ENCODE results near the gene CLRN1.

The CLRN1 gene

DNA sequence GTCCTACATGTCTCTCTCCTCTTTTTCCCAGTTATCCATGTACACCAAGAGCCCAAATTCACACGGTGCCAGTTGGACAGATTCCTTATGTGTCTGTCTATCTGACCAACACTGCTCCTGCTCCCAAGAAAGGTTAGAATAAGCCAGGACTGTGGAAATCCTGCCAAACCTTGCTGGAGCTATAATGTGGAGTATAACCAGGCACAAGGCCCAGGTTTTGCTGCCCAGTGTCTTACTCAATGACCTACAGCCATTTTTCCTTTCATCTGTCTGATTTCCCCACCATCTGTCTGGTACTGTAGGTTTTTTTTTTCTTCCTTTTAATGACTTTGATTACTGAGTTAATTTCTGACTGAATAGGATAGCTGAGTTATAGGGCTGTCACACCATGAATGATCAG, 40.8 kb downstream of the CLRN1 start:
- Histone ChIP-seq H3K4me2 (ENCODE audit: low read depth, low read length) (0 out of 2 replicates have a peak overlapping the region, but pooled peaks have one; percentile 71), H3K9me3 (replicated peaks; ENCODE audit: insufficient read depth, low read length) (no peaks in the 10 kb centered on the region), H3K4me3 (ENCODE audit: low read length) (no peak overlapping the region), H3K36me3 (replicated peaks; ENCODE audit: insufficient read depth, low read length) (no peaks in the 10 kb centered on the region), H4K20me1 (ENCODE audit: insufficient read depth, low read length) (no peaks in the 10 kb centered on the region), H3K4me1 (ENCODE audit: low read length) (peaks cover 22% of the 10 kb centered on the region), H3K79me2 (ENCODE audit: low read length) (no peaks in the 10 kb centered on the region), H2AFZ (ENCODE audit: low read length) (no peak overlapping the region), H3K9me2 (replicated peaks; ENCODE audit: insufficient read depth, low read length) (no peaks in the 10 kb centered on the region), H3K27ac (ENCODE audit: low read length) (no peak overlapping the region), H3F3A (ENCODE audit: insufficient read depth, low read length) (peaks cover 9% of the 10 kb centered on the region; the same call in 1 of the 2 replicates), H3K9ac (ENCODE audit: low read length) (no peak overlapping the region), H3K27me3 (replicated peaks; ENCODE audit: insufficient read depth, low read length) (no peaks in the 10 kb centered on the region)
- TF ChIP-seq EZH2phosphoT487 (IDR thresholded peaks at IDR 0.05; ENCODE audit: low read length) (no peak), EZH2 (optimal IDR thresholded peaks at IDR 0.05; ENCODE audit: low read depth, low read length) (no peak)
- TF ChIP-seq, protein P1, sequence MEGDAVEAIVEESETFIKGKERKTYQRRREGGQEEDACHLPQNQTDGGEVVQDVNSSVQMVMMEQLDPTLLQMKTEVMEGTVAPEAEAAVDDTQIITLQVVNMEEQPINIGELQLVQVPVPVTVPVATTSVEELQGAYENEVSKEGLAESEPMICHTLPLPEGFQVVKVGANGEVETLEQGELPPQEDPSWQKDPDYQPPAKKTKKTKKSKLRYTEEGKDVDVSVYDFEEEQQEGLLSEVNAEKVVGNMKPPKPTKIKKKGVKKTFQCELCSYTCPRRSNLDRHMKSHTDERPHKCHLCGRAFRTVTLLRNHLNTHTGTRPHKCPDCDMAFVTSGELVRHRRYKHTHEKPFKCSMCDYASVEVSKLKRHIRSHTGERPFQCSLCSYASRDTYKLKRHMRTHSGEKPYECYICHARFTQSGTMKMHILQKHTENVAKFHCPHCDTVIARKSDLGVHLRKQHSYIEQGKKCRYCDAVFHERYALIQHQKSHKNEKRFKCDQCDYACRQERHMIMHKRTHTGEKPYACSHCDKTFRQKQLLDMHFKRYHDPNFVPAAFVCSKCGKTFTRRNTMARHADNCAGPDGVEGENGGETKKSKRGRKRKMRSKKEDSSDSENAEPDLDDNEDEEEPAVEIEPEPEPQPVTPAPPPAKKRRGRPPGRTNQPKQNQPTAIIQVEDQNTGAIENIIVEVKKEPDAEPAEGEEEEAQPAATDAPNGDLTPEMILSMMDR (IDR thresholded peaks at IDR 0.05; ENCODE audit: low read length) = no peak
- no peak for DNase-seq

DNA sequence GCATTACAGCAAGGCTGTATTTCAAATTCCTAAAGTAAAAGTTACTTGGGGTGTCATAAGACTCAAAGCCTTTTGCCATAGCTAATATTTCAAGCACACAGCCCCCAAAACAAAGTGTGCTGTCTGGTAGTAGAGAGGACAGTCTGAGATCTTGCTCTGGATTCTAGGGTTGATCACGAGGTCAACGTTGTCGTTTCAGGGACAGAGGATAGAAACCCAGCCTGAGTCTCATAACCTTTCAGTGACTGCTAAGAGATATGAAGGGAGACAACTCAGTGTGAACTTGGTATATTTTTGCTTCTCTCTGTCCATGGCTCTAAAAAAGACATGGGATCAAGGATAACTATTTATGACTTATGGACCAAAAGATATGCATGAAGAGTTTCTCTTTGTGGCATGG, 41.7 kb downstream of the CLRN1 start:
- peak overlapping the region; percentile 18; the same call in 1 of the 2 replicates for H3K27ac ChIP-seq (ENCODE audit: low read length)
- peak overlapping the region; percentile 24; the same call in 1 of the 2 replicates for H3K4me3 ChIP-seq (ENCODE audit: low read length)
- no peak overlapping the region for H2AFZ ChIP-seq (ENCODE audit: low read length)
- H3K9ac ChIP-seq (ENCODE audit: low read length) = no peak overlapping the region
- H4K20me1 ChIP-seq (ENCODE audit: insufficient read depth, low read length) = no peaks in the 10 kb centered on the region
- TF ChIP-seq EZH2 (optimal IDR thresholded peaks at IDR 0.05; ENCODE audit: low read depth, low read length) (no peak), EZH2phosphoT487 (IDR thresholded peaks at IDR 0.05; ENCODE audit: low read length) (no peak)
- TF ChIP-seq, protein P1 (IDR thresholded peaks at IDR 0.05; ENCODE audit: low read length) = no peak
- H3F3A ChIP-seq (ENCODE audit: insufficient read depth, low read length) = peaks cover 18% of the 10 kb centered on the region
- no peaks in the 10 kb centered on the region for H3K9me2 ChIP-seq (replicated peaks; ENCODE audit: insufficient read depth, low read length)
- DNase-seq = peak; percentile 43
- peak overlapping the region; percentile 71; the same call in 1 of the 2 replicates for H3K4me2 ChIP-seq (ENCODE audit: low read depth, low read length)
- H3K9me3 ChIP-seq (replicated peaks; ENCODE audit: insufficient read depth, low read length) = no peaks in the 10 kb centered on the region
- peaks cover 23% of the 10 kb centered on the region for H3K4me1 ChIP-seq (ENCODE audit: low read length)
- no peaks in the 10 kb centered on the region for H3K36me3 ChIP-seq (replicated peaks; ENCODE audit: insufficient read depth, low read length)
- no peaks in the 10 kb centered on the region for H3K79me2 ChIP-seq (ENCODE audit: low read length)
- H3K27me3 ChIP-seq (replicated peaks; ENCODE audit: insufficient read depth, low read length) = no peaks in the 10 kb centered on the region

DNA sequence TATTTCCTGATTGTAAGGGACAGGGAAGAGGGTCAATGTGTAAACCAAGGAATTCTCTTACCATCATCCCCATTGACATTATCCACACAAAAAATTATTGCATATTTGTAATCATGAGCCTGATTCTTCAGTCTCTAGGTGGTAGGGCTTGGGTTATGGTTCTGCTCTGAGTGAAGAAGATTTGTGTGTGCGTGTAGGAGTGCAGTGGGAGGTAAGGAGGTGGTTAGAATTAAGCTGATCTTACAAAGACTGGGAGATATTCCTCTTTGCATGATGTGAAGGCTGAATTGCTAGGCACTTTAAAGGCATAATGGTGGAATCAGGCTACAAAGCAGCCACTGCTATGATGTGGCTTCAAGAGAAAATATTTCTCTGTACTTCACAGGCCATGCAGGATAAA, 44.3 kb downstream of the CLRN1 start:
- no peak for DNase-seq
- Histone ChIP-seq H3K4me3 (ENCODE audit: low read length) (no peak overlapping the region), H3K27me3 (replicated peaks; ENCODE audit: insufficient read depth, low read length) (no peaks in the 10 kb centered on the region), H3K9me3 (replicated peaks; ENCODE audit: insufficient read depth, low read length) (no peaks in the 10 kb centered on the region), H3F3A (ENCODE audit: insufficient read depth, low read length) (peaks cover 18% of the 10 kb centered on the region), H3K79me2 (ENCODE audit: low read length) (no peaks in the 10 kb centered on the region), H3K9ac (ENCODE audit: low read length) (no peak overlapping the region), H3K4me2 (ENCODE audit: low read depth, low read length) (no peak overlapping the region), H2AFZ (ENCODE audit: low read length) (no peak overlapping the region), H3K36me3 (replicated peaks; ENCODE audit: insufficient read depth, low read length) (no peaks in the 10 kb centered on the region), H3K4me1 (ENCODE audit: low read length) (peaks cover 23% of the 10 kb centered on the region), H4K20me1 (ENCODE audit: insufficient read depth, low read length) (no peaks in the 10 kb centered on the region), H3K27ac (ENCODE audit: low read length) (no peak overlapping the region), H3K9me2 (replicated peaks; ENCODE audit: insufficient read depth, low read length) (no peaks in the 10 kb centered on the region)
- TF ChIP-seq EZH2 (optimal IDR thresholded peaks at IDR 0.05; ENCODE audit: low read depth, low read length) (no peak), EZH2phosphoT487 (IDR thresholded peaks at IDR 0.05; ENCODE audit: low read length) (no peak)
- TF ChIP-seq, protein P1 (IDR thresholded peaks at IDR 0.05; ENCODE audit: low read length) = no peak

Measured in MM.1S (cell line).